ENCODE results near the gene CLTCL1. TPM values are rescaled to one million over a fixed set of nuclear protein-coding genes. Genes with fewer than 3 reads are reported as not detected.
"Not testable (repeated sequence)": the region's sequence is repeated elsewhere in the genome, so short reads cannot be mapped to it uniquely, and the experiment has no call there.

Gene CLTCL1
- total RNA-seq, 1 experiment from 2014 or later, result 7.1 TPM

DNA sequence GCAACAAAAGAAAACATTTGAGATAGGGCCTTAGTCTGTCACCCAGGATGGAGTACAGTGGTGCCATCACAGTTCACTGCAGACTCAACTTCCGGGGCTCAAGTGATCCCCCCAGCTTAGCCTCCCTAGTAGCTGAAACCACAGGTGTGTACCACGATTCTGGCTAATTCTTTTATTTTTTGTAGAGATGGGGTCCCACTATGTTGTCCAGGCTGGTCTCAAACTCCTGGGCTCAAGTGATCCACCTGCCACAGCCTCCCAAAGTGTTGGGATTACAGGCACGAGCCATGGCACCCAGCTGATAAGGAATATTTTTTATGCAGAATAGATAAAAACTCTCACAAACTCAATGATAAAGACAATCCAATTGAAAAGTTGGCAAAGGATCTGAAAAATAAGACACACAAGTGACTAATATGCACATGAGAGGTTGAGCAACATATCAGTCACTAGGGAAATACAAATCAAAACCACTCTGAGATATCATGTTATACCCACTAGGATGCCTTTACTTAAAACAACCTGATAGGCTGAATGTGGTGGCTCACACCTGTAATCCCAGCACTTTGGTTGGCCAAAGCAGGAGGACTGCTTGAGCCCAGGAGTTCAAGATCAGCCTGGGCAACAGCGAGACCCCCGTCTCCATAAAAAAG lies 33.9 kb upstream of the CLTCL1 start:
- no peaks in the 10 kb centered on the region for H3K9me2 ChIP-seq (ENCODE audit: insufficient read depth)
- H3K4me1 ChIP-seq (ENCODE audit: control insufficient read depth in 1 of 2, insufficient read depth in 2 of 2, low read length in 2 of 2), result no peaks in the 10 kb centered on the region
- no TSS peak for BruUV-seq (replicated peaks)
- no peaks in the 10 kb centered on the region for H3K27me3 ChIP-seq (ENCODE audit: insufficient read depth, low read length)
- H2AFZ ChIP-seq (ENCODE audit: low read depth, low read length, poor library complexity, severe bottlenecking), result no peak overlapping the region
- no peak overlapping the region for H3K9ac ChIP-seq (ENCODE audit: low read length)
- H3K4me2 ChIP-seq (ENCODE audit: low read length), result no peak overlapping the region
- CTCF ChIA-PET, result no interaction called here
- TF ChIP-seq ELF1 (IDR thresholded peaks at IDR 0.05; ENCODE audit: borderline replicate concordance, low read depth) (no peak), POLR2AphosphoS5 (IDR thresholded peaks at IDR 0.05; ENCODE audit: low read depth, low read length) (no peak), EGR1 (IDR thresholded peaks at IDR 0.05; ENCODE audit: low read depth) (no peak), RAD21 (IDR thresholded peaks at IDR 0.05; ENCODE audit: low read depth) (no peak), ZNF274 (IDR thresholded peaks at IDR 0.05; ENCODE audit: low read depth, low read length) (no peak), JUND (IDR thresholded peaks at IDR 0.05) (no peak), POLR2A (IDR thresholded peaks at IDR 0.05; ENCODE audit: borderline replicate concordance, extremely low read depth, insufficient read depth, insufficient read length) (no peak), YY1 (IDR thresholded peaks at IDR 0.05; ENCODE audit: extremely low read depth, insufficient replicate concordance, low read depth, low read length) (no peak), ZFX (IDR thresholded peaks at IDR 0.05) (no peak)
- TF ChIP-seq, protein P1, sequence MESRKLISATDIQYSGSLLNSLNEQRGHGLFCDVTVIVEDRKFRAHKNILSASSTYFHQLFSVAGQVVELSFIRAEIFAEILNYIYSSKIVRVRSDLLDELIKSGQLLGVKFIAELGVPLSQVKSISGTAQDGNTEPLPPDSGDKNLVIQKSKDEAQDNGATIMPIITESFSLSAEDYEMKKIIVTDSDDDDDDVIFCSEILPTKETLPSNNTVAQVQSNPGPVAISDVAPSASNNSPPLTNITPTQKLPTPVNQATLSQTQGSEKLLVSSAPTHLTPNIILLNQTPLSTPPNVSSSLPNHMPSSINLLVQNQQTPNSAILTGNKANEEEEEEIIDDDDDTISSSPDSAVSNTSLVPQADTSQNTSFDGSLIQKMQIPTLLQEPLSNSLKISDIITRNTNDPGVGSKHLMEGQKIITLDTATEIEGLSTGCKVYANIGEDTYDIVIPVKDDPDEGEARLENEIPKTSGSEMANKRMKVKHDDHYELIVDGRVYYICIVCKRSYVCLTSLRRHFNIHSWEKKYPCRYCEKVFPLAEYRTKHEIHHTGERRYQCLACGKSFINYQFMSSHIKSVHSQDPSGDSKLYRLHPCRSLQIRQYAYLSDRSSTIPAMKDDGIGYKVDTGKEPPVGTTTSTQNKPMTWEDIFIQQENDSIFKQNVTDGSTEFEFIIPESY (IDR thresholded peaks at IDR 0.05; ENCODE audit: extremely low read depth, insufficient replicate concordance, low read length), result no peak
- TF ChIP-seq, protein P2, sequence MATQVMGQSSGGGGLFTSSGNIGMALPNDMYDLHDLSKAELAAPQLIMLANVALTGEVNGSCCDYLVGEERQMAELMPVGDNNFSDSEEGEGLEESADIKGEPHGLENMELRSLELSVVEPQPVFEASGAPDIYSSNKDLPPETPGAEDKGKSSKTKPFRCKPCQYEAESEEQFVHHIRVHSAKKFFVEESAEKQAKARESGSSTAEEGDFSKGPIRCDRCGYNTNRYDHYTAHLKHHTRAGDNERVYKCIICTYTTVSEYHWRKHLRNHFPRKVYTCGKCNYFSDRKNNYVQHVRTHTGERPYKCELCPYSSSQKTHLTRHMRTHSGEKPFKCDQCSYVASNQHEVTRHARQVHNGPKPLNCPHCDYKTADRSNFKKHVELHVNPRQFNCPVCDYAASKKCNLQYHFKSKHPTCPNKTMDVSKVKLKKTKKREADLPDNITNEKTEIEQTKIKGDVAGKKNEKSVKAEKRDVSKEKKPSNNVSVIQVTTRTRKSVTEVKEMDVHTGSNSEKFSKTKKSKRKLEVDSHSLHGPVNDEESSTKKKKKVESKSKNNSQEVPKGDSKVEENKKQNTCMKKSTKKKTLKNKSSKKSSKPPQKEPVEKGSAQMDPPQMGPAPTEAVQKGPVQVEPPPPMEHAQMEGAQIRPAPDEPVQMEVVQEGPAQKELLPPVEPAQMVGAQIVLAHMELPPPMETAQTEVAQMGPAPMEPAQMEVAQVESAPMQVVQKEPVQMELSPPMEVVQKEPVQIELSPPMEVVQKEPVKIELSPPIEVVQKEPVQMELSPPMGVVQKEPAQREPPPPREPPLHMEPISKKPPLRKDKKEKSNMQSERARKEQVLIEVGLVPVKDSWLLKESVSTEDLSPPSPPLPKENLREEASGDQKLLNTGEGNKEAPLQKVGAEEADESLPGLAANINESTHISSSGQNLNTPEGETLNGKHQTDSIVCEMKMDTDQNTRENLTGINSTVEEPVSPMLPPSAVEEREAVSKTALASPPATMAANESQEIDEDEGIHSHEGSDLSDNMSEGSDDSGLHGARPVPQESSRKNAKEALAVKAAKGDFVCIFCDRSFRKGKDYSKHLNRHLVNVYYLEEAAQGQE (IDR thresholded peaks at IDR 0.05; ENCODE audit: low read depth), result no peak
- intact Hi-C loops (cut with micrococcal nuclease), result no loop called here
- ATAC-seq (no peak), DNase-seq (ENCODE audit: low read depth, low spot score) (no peak)
- H3K4me3 ChIP-seq (replicated peaks in 1 of 2; ENCODE audit: low read depth in 1 of 2, low read length in 2 of 2), result no peak overlapping the region
- no peaks in the 10 kb centered on the region for H4K20me1 ChIP-seq (ENCODE audit: insufficient read depth)
- POLR2A ChIA-PET, result no interaction called here
- H3K79me2 ChIP-seq (ENCODE audit: insufficient read depth, low read length), result no peaks in the 10 kb centered on the region
- H3K9me3 ChIP-seq (ENCODE audit: control insufficient read depth in 1 of 2, insufficient read depth in 1 of 2, low read depth in 1 of 2, low read length in 2 of 2), result no peaks in the 10 kb centered on the region
- H3K27ac ChIP-seq (ENCODE audit: low read depth, low read length), result no peak overlapping the region
- RAD21 ChIA-PET (ENCODE audit: low non-redundant PET in 1 of 2, low total read pairs in 2 of 2, uncharacterized antibody in 2 of 2, unreplicated experiment in 2 of 2), result no interaction called here
- peaks cover 1 to 6% of the 10 kb centered on the region in 2 experiments; a peak in 2 of 4 replicates for H3K36me3 ChIP-seq (ENCODE audit: control insufficient read depth in 1 of 2, insufficient read depth in 2 of 2, low read length in 2 of 2)

DNA sequence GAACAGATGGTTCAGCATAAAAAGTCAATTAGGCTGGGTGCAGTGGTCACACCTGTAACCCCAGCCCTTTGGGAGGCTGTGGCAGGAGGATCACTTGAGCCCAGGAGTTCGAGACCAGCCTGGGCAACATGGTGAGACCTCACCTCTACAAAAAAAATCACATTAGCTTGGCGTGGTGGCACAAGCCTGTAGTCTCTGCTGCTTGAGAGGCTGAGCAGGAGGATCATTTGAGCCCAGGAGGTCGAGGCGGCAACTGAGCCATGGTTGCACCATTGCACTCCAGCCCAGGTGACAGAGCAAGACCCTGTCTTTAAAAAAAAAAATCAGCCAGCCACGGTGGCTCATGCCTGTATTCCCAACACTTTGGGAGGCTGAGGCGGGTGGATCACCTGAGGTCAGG lies 31.9 kb upstream of the CLTCL1 start:
- H4K20me1 ChIP-seq (ENCODE audit: insufficient read depth); H2AFZ ChIP-seq (ENCODE audit: low read depth, low read length, poor library complexity, severe bottlenecking); ATAC-seq; H3K36me3 ChIP-seq (ENCODE audit: control insufficient read depth in 1 of 2, insufficient read depth in 2 of 2, low read length in 2 of 2); H3K9me3 ChIP-seq (ENCODE audit: control insufficient read depth in 1 of 2, insufficient read depth in 1 of 2, low read depth in 1 of 2, low read length in 2 of 2); H3K9ac ChIP-seq (ENCODE audit: low read length); RAD21 ChIA-PET (ENCODE audit: low non-redundant PET in 1 of 2, low total read pairs in 2 of 2, uncharacterized antibody in 2 of 2, unreplicated experiment in 2 of 2); H3K27me3 ChIP-seq (ENCODE audit: insufficient read depth, low read length); DNase-seq (ENCODE audit: low read depth, low spot score); CTCF ChIA-PET; H3K9me2 ChIP-seq (ENCODE audit: insufficient read depth); H3K4me1 ChIP-seq (ENCODE audit: control insufficient read depth in 1 of 2, insufficient read depth in 2 of 2, low read length in 2 of 2); H3K4me3 ChIP-seq (replicated peaks in 1 of 2; ENCODE audit: low read depth in 1 of 2, low read length in 2 of 2); POLR2A ChIA-PET; H3K27ac ChIP-seq (ENCODE audit: low read depth, low read length); BruUV-seq (replicated peaks); intact Hi-C loops (cut with micrococcal nuclease); H3K79me2 ChIP-seq (ENCODE audit: insufficient read depth, low read length); H3K4me2 ChIP-seq (ENCODE audit: low read length): not testable (repeated sequence)
